GM12878 (cell line): Measurements from ENCODE around the gene ZNF768. TPM values are rescaled to one million over a fixed set of nuclear protein-coding genes. Genes with fewer than 3 reads are reported as not detected.

Source experiments
- ATF7 ChIP-seq: fragments of 450-650 bp; IDR thresholded peaks from 2 replicates; pipeline ENCODE4 v1.6.1; 2016; ENCODE audit warnings: low read depth, mild to moderate bottlenecking
- BACH1 ChIP-seq: fragments of 450-650 bp; IDR thresholded peaks from 2 replicates; pipeline ENCODE4 v1.6.1; 2017; ENCODE audit warnings: mild to moderate bottlenecking, borderline replicate concordance
- BHLHE40 ChIP-seq, 2 experiments: fragments of 450-650 bp in 1 of 2; IDR thresholded peaks; 2 replicates each; pipeline ENCODE4 v1.6.1; 2011 to 2017; ENCODE audit warnings: low read depth in 2 of 2, borderline replicate concordance in 1 of 2, improper control_type of control experiment in 1 of 2, low read length in 1 of 2, mild to moderate bottlenecking in 1 of 2
- CHD1 ChIP-seq: IDR thresholded peaks from 2 replicates; pipeline ENCODE4 v1.6.1; 2012; ENCODE audit warnings: low read depth, low read length, improper control_type of control experiment
- CHD2 ChIP-seq: IDR thresholded peaks from 2 replicates; pipeline ENCODE4 v1.6.1; 2011; ENCODE audit warnings: low read depth, low read length, improper control_type of control experiment, borderline replicate concordance
- CHD4 ChIP-seq: fragments of 200-600 bp; sonication (generic); IDR thresholded peaks from 2 replicates; pipeline ENCODE4 v1.6.1; 2016; ENCODE audit warnings: mild to moderate bottlenecking
- HCFC1 ChIP-seq: fragments of 150-350 bp; IDR thresholded peaks from 2 replicates; pipeline ENCODE4 v1.6.1; 2014; ENCODE audit warnings: low read length
- HDAC2 ChIP-seq: fragments of 200-600 bp; sonication (generic); IDR thresholded peaks from 2 replicates; pipeline ENCODE4 v1.6.1; 2017
- MTA3 ChIP-seq: IDR thresholded peaks from 2 replicates; pipeline ENCODE4 v1.6.1; 2012; ENCODE audit warnings: low read length, inconsistent platforms, borderline replicate concordance
- MYC ChIP-seq: IDR thresholded peaks from 2 replicates; pipeline ENCODE4 v1.6.1; 2011; ENCODE audit warnings: mild to moderate bottlenecking, low read length, moderate library complexity, inconsistent platforms; ENCODE audit not compliant: insufficient read depth, insufficient replicate concordance, insufficient read length, severe bottlenecking
- NR2C1 ChIP-seq: fragments of 450-650 bp; IDR thresholded peaks from 2 replicates; pipeline ENCODE4 v1.6.1; 2017; ENCODE audit warnings: antibody characterized with exemption, mild to moderate bottlenecking, moderate library complexity
- NR2F1 ChIP-seq: fragments of 450-650 bp; conservative IDR thresholded peaks from 2 replicates; pipeline ENCODE4 v1.6.1; 2017; ENCODE audit warnings: mild to moderate bottlenecking
- SP1 ChIP-seq: IDR thresholded peaks from one replicate; pipeline ENCODE4 v1.6.1; 2011; ENCODE audit warnings: low read depth, low read length
- TARDBP ChIP-seq: IDR thresholded peaks from 2 replicates; pipeline ENCODE4 v1.6.1; 2016; ENCODE audit warnings: borderline replicate concordance
- TCF12 ChIP-seq: IDR thresholded peaks from 2 replicates; pipeline ENCODE4 v1.6.1; 2011; ENCODE audit warnings: low read depth, mild to moderate bottlenecking, low read length
- TCF3 ChIP-seq: IDR thresholded peaks from 2 replicates; pipeline ENCODE4 v1.6.1; 2012; ENCODE audit warnings: low read depth, mild to moderate bottlenecking, low read length, borderline replicate concordance; ENCODE audit not compliant: insufficient read depth
- YBX1 ChIP-seq: fragments of 450-650 bp; IDR thresholded peaks from 2 replicates; pipeline ENCODE4 v1.6.1; 2016; ENCODE audit warnings: antibody characterized with exemption
- YY1 ChIP-seq: IDR thresholded peaks from 2 replicates; pipeline ENCODE4 v1.6.1; 2011; ENCODE audit warnings: low read depth, mild to moderate bottlenecking, low read length
- ZBTB40 ChIP-seq: fragments of 450-650 bp; IDR thresholded peaks from 2 replicates; pipeline ENCODE4 v1.6.1; 2016; ENCODE audit warnings: mild to moderate bottlenecking, moderate library complexity, borderline replicate concordance
- ZNF687 ChIP-seq: fragments of 450-650 bp; IDR thresholded peaks from 2 replicates; pipeline ENCODE4 v1.6.1; 2017; ENCODE audit warnings: mild to moderate bottlenecking, moderate library complexity
- ZSCAN29 ChIP-seq: fragments of 450-650 bp; IDR thresholded peaks from 2 replicates; pipeline ENCODE4 v1.6.1; 2017; ENCODE audit warnings: mild to moderate bottlenecking, moderate library complexity
- polyA plus RNA-seq, 11 experiments: library from polyadenylated mRNA; depleted of rRNA in 4 of 11; unstranded in 6 of 11; stranded (reverse) in 5 of 11; fragments of >200 nt; fragmentation: Nextera tagmentation in 4 of 11; fragmentation: Illumina TruSeq in 1 of 11; extraction: Ambion mirVana in 4 of 11; extraction: Trizol in 1 of 11; gene quantifications; 1 replicate in 1 of 11; 2 replicates in 10 of 11; pipeline versions ENCODE4 v1.2.1 to v1.2.3, GENCODE V29; 2011 to 2016; ENCODE audit warnings: inconsistent platforms in 2 of 11, missing spikeins in 2 of 11, low read depth in 1 of 11
- total RNA-seq, 4 experiments: library from RNA; depleted of rRNA in 3 of 4; stranded (reverse); fragments of >200 nt in 3 of 4; fragmentation: Illumina TruSeq in 1 of 4; extraction: Trizol in 1 of 4; gene quantifications; 2 replicates each; pipeline versions ENCODE4 v1.2.1 to v1.2.3, GENCODE V29; 2013 to 2021
- TF ChIP-seq, protein P1 (sequence below): fragments of 450-650 bp; IDR thresholded peaks from 2 replicates; pipeline ENCODE4 v1.6.1; 2016; ENCODE audit warnings: mild to moderate bottlenecking
- TF ChIP-seq, protein P2 (sequence below): IDR thresholded peaks from 2 replicates; pipeline ENCODE4 v1.6.1; 2012; ENCODE audit warnings: low read depth, low read length, improper control_type of control experiment

ZNF768 gene
- total and polyA plus RNA-seq, 10 of the 15 experiments (the other 5 are each of a cell fraction or from before 2014, with no cell fraction given): 0.05 to 23.1 (median 9.1) TPM

DNA sequence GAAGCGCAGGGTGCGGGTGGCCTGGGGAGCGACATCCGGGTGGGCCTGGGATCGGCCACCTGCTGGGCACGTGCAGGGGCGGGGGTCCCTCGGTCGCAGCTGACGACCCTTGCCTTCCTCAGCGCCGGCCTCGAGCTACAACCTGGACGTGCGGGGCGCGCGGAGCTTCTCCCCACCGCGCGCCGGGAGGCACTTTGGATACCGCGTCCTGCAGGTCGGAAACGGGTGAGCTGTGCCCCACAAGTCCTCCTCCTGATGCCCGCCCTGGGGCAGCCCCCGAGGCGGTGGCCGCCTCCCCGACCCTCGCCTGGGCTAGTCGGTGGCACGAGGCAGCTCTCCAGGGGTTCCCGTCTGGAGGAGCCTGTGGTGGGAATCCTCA lies 52.3 kb downstream of the ZNF768 start (continued):
- TF ChIP-seq ZNF687: peak; percentile 20; the same call in 1 of the 2 replicates
- TF ChIP-seq YBX1: no peak
- TF ChIP-seq BHLHE40 (IDR thresholded peaks at IDR 0.05; ENCODE audit: borderline replicate concordance in 1 of 2, low read depth in 2 of 2, low read length in 1 of 2): peak in 1 of 2 experiments; percentile 92; a peak in 2 of 4 replicates
- no peak for TF ChIP-seq TCF12
- TF ChIP-seq HDAC2: no peak
- TF ChIP-seq CHD4: no peak
- no peak for TF ChIP-seq TCF3
- TF ChIP-seq BACH1: no peak
- TF ChIP-seq ATF7: no peak
- 0 out of 2 replicates have a peak, but pooled peaks have one; percentile 9 for TF ChIP-seq MTA3
- no peak for TF ChIP-seq ZBTB40
- no peak for TF ChIP-seq YY1
- TF ChIP-seq MYC: no peak
- no peak for TF ChIP-seq TARDBP
- TF ChIP-seq NR2F1: no peak
- no peak for TF ChIP-seq NR2C1
- no peak for TF ChIP-seq ZSCAN29
- no peak for TF ChIP-seq HCFC1
- TF ChIP-seq, protein P1, sequence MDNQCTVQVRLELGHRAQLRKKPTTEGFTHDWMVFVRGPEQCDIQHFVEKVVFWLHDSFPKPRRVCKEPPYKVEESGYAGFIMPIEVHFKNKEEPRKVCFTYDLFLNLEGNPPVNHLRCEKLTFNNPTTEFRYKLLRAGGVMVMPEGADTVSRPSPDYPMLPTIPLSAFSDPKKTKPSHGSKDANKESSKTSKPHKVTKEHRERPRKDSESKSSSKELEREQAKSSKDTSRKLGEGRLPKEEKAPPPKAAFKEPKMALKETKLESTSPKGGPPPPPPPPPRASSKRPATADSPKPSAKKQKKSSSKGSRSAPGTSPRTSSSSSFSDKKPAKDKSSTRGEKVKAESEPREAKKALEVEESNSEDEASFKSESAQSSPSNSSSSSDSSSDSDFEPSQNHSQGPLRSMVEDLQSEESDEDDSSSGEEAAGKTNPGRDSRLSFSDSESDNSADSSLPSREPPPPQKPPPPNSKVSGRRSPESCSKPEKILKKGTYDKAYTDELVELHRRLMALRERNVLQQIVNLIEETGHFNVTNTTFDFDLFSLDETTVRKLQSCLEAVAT: peak; percentile 87
- no peak for TF ChIP-seq SP1
- TF ChIP-seq, protein P2, sequence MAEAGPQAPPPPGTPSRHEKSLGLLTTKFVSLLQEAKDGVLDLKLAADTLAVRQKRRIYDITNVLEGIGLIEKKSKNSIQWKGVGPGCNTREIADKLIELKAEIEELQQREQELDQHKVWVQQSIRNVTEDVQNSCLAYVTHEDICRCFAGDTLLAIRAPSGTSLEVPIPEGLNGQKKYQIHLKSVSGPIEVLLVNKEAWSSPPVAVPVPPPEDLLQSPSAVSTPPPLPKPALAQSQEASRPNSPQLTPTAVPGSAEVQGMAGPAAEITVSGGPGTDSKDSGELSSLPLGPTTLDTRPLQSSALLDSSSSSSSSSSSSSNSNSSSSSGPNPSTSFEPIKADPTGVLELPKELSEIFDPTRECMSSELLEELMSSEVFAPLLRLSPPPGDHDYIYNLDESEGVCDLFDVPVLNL: no peak
- no peak for TF ChIP-seq CHD1
- TF ChIP-seq CHD2: no peak
